Parathyroid adenoma (tissue), 2 donors: ENCODE data around the gene CYYR1.
A peak's percentile ranks its signal among the peaks of the same experiment; 100 is the strongest.

ENCODE experiments used
- H2AFZ ChIP-seq: fragments of 300-600 bp; sonication (generic); one replicate; pipeline ENCODE4 v1.7.0; 2017; ENCODE audit warnings: antibody characterized with exemption, mild to moderate bottlenecking
- H3K27ac ChIP-seq: fragments of 300-600 bp; sonication (generic); one replicate; pipeline ENCODE4 v1.7.0; 2017
- H3K27me3 ChIP-seq: fragments of 300-600 bp; sonication (generic); one replicate; pipeline ENCODE4 v1.7.0; 2017; ENCODE audit warnings: low read length; ENCODE audit not compliant: control insufficient read depth, insufficient read depth
- H3K36me3 ChIP-seq: fragments of 300-600 bp; sonication (generic); one replicate; pipeline ENCODE4 v1.7.0; 2017; ENCODE audit warnings: low read length; ENCODE audit not compliant: control insufficient read depth, insufficient read depth
- H3K4me1 ChIP-seq: fragments of 300-600 bp; sonication (generic); one replicate; pipeline ENCODE4 v1.7.0; 2017; ENCODE audit warnings: control low read depth
- H3K4me2 ChIP-seq: fragments of 300-600 bp; sonication (generic); one replicate; pipeline ENCODE4 v1.7.0; 2017; ENCODE audit warnings: low read length
- H3K4me3 ChIP-seq: fragments of 300-600 bp; sonication (generic); one replicate; pipeline ENCODE4 v1.7.0; 2017; ENCODE audit warnings: low read depth, low read length
- H3K79me2 ChIP-seq: fragments of 300-600 bp; sonication (generic); one replicate; pipeline ENCODE4 v1.7.0; 2017; ENCODE audit warnings: control low read depth
- H3K9ac ChIP-seq: fragments of 300-600 bp; sonication (generic); one replicate; pipeline ENCODE4 v1.7.0; 2017; ENCODE audit warnings: mild to moderate bottlenecking
- H3K9me3 ChIP-seq: fragments of 300-600 bp; sonication (generic); one replicate; pipeline ENCODE4 v1.7.0; 2017; ENCODE audit warnings: low read length; ENCODE audit not compliant: control insufficient read depth
- TF ChIP-seq, protein P1 (sequence below): fragments of 300-600 bp; sonication (generic); IDR thresholded peaks from one replicate; pipeline ENCODE4 v1.7.0; 2017; ENCODE audit warnings: antibody characterized with exemption, mild to moderate bottlenecking
- donor health status: primary hyperparathyroidism.

The CYYR1 gene

DNA sequence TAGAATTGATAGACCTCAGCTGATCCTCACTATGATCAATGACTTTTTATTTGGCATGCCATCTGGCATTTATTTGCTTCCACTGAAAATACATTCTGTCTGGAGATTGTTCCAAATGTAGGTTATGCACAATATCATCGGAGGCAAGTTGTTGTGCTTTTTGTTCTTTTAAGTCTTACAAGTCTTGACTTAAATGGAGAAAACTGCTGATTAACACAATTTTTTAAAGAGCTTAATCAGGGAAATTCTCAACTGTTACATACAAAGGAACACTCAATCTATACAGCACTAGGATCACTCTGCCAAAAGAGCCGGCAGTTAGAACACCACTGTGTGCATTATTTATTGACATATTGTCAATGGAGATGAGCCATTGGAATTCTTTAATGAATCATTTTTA is 19.2 kb downstream of the CYYR1 start:
- no peak overlapping the region for H3K4me3 ChIP-seq
- H3K79me2 ChIP-seq = no peaks in the 10 kb centered on the region
- H3K9ac ChIP-seq = no peak overlapping the region
- no peaks in the 10 kb centered on the region for H3K9me3 ChIP-seq
- no peaks in the 10 kb centered on the region for H3K36me3 ChIP-seq
- H2AFZ ChIP-seq = no peak overlapping the region
- H3K4me1 ChIP-seq = no peaks in the 10 kb centered on the region
- TF ChIP-seq, protein P1, sequence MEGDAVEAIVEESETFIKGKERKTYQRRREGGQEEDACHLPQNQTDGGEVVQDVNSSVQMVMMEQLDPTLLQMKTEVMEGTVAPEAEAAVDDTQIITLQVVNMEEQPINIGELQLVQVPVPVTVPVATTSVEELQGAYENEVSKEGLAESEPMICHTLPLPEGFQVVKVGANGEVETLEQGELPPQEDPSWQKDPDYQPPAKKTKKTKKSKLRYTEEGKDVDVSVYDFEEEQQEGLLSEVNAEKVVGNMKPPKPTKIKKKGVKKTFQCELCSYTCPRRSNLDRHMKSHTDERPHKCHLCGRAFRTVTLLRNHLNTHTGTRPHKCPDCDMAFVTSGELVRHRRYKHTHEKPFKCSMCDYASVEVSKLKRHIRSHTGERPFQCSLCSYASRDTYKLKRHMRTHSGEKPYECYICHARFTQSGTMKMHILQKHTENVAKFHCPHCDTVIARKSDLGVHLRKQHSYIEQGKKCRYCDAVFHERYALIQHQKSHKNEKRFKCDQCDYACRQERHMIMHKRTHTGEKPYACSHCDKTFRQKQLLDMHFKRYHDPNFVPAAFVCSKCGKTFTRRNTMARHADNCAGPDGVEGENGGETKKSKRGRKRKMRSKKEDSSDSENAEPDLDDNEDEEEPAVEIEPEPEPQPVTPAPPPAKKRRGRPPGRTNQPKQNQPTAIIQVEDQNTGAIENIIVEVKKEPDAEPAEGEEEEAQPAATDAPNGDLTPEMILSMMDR = no peak
- peak overlapping the region; percentile 13 for H3K4me2 ChIP-seq
- no peak overlapping the region for H3K27ac ChIP-seq
- H3K27me3 ChIP-seq = no peaks in the 10 kb centered on the region

DNA sequence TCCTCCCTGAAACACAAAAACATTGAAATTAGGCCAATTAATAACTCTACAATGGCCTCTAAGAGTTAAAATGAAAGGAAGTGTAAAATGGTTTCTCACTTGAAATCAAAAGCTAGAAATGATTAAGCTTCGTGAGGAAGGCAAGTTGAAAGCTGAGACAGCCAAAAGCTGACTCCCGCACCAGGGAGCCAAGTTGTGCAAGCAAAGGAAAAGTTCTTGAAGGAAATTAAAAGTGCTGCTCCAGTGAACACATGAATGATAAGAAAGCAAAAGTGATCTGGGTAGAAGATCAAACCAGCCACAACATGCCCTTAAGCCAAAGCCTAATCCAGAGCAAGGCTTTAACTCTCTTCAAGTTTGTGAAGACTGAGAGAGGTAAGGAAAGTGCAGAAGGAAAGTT is 22.8 kb downstream of the CYYR1 start:
- Histone ChIP-seq H3K9me3 (no peaks in the 10 kb centered on the region), H3K79me2 (no peaks in the 10 kb centered on the region), H3K4me2 (peak overlapping the region; percentile 58), H3K27ac (no peak overlapping the region), H3K27me3 (no peaks in the 10 kb centered on the region), H3K36me3 (no peaks in the 10 kb centered on the region), H3K9ac (no peak overlapping the region), H3K4me3 (peak overlapping the region; percentile 8), H3K4me1 (no peaks in the 10 kb centered on the region), H2AFZ (no peak overlapping the region)
- TF ChIP-seq, protein P1 = no peak

DNA sequence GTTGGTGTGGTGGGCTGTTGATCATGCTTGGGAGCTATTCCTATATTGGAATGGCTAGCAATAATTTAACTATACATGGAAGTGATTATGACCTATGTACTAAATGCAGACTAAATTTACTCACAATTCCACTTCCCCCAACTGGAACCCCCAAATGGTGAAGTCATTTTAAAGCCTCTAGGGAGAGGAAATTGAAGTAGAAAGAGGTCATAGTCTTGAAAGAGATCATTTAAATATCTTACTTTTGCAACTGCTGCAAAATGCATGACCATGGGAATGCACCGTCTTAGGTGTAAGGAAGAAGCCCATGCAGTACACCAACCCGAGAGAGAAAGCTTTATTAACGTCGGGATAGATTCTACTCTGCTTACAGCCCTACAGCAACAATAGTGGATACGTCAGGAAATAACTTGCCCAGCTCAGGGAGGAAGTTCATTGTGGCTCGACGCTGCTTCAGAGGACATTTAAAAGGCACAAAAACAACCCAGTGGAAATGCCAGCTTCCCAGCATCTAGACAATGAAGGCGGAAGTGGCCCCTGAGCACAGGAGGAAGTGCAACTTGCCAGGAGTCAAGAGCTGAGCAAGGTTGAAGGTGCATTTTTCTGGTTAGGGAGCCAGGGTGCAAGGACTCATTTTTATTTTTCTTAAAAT is 26.5 kb downstream of the CYYR1 start:
- Histone ChIP-seq H3K9me3 (no peaks in the 10 kb centered on the region), H3K4me1 (no peaks in the 10 kb centered on the region), H3K27ac (peak overlapping the region; percentile 65), H3K4me2 (no peak overlapping the region), H3K4me3 (no peak overlapping the region), H3K36me3 (no peaks in the 10 kb centered on the region), H2AFZ (no peak overlapping the region), H3K27me3 (no peaks in the 10 kb centered on the region), H3K9ac (no peak overlapping the region), H3K79me2 (no peaks in the 10 kb centered on the region)
- TF ChIP-seq, protein P1 = no peak

DNA sequence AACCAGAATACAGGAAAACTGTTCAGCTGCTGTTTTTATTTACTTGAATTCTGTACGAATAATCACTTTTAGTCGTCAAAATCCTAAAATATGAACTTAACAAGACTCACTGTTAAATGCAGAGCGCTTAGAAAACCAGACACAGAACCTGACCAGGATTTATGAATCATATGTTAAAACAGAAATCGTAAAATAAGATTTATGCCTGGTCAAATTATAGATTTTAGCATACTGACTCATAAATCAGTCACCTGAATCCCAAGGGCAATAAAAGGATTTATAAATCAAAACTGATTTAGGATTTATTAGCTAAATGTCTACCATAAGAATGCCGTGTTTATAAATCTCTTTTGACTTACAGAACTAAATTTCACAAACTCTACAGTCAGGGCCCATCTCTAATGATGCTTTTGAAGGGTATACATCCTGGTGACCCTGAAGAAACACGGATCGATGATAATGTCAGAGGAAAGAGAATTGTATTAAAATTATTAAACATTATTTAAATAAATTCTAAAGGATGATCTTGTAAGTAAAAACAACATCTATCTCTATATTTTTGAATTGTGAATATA is 28.8 kb downstream of the CYYR1 start:
- H3K4me2 ChIP-seq = no peak overlapping the region
- no peaks in the 10 kb centered on the region for H3K4me1 ChIP-seq
- no peak overlapping the region for H3K27ac ChIP-seq
- no peak overlapping the region for H3K9ac ChIP-seq
- H3K36me3 ChIP-seq = no peaks in the 10 kb centered on the region
- no peaks in the 10 kb centered on the region for H3K9me3 ChIP-seq
- H3K27me3 ChIP-seq = no peaks in the 10 kb centered on the region
- no peaks in the 10 kb centered on the region for H3K79me2 ChIP-seq
- no peak overlapping the region for H2AFZ ChIP-seq
- TF ChIP-seq, protein P1 = no peak
- no peak overlapping the region for H3K4me3 ChIP-seq

DNA sequence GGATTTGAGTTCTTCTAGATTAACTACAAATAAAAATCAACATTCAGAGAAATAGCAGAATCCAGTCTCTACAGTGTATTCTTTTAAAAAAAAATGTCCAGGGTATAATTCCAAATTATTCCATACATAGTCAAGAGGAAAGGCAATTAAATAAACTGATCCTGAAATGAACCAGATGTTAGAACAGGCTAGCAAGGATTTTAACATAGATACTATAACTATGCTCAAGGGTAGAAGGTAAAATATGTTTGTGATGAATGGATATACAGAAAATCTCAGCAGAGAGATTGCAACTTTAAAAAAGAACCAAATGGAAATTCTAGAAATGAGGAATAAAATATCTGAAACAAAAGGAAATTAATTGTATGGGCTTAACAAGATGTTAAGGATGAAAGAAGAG is 32.4 kb downstream of the CYYR1 start:
- H3K79me2 ChIP-seq = no peaks in the 10 kb centered on the region
- TF ChIP-seq, protein P1 = no peak
- no peak overlapping the region for H3K4me2 ChIP-seq
- H3K36me3 ChIP-seq = no peaks in the 10 kb centered on the region
- H3K4me3 ChIP-seq = no peak overlapping the region
- H3K27ac ChIP-seq = no peak overlapping the region
- no peaks in the 10 kb centered on the region for H3K27me3 ChIP-seq
- no peak overlapping the region for H3K9ac ChIP-seq
- H2AFZ ChIP-seq = no peak overlapping the region
- no peaks in the 10 kb centered on the region for H3K9me3 ChIP-seq
- H3K4me1 ChIP-seq = no peaks in the 10 kb centered on the region
